Psoas muscle (tissue), 8 donors: ENCODE results near the gene KRT86. TPM values are rescaled to one million over a fixed set of nuclear protein-coding genes. Genes with fewer than 3 reads are reported as not detected.
"Not testable (repeated sequence)": the region's sequence is repeated elsewhere in the genome, so short reads cannot be mapped to it uniquely, and the experiment has no call there.

Experiments used
- ATAC-seq, 4 donors: fragments of 200-7000 bp; cut with Tn5 transposase; one replicate each; pipeline ENCODE4 v1.9.1; 2020; ENCODE audit warnings: moderate library complexity in 3 of 4, mild to moderate bottlenecking in 2 of 4
- DNase-seq, 2 donors: peaks; one replicate each; pipeline ENCODE4 v3.0.0-alpha.2; 2020
- H3K27ac ChIP-seq: fragments of 200-600 bp; one replicate; pipeline ENCODE4 v1.8.0; 2022
- H3K27me3 ChIP-seq, 3 donors: fragments of 200-600 bp in 1 of 3; one replicate each; pipeline versions ENCODE4 v1.6.1 to v1.8.0; 2013 to 2022; ENCODE audit warnings: low read length in 2 of 3, mild to moderate bottlenecking in 2 of 3, moderate library complexity in 1 of 3; ENCODE audit not compliant: insufficient read depth in 3 of 3
- H3K36me3 ChIP-seq, 2 donors: fragments of 200-600 bp in 1 of 2; one replicate each; pipeline versions ENCODE4 v1.6.1 to v1.8.0; 2013 to 2022; ENCODE audit warnings: low read depth in 1 of 2, mild to moderate bottlenecking in 1 of 2, moderate library complexity in 1 of 2; ENCODE audit not compliant: insufficient read depth in 1 of 2
- H3K4me1 ChIP-seq: fragments of 200-600 bp; one replicate; pipeline ENCODE4 v1.8.0; 2022
- H3K4me3 ChIP-seq: fragments of 200-600 bp; one replicate; pipeline ENCODE4 v1.8.0; 2022; ENCODE audit warnings: mild to moderate bottlenecking
- H3K9me3 ChIP-seq: fragments of 200-600 bp; one replicate; pipeline ENCODE4 v1.8.0; 2022
- WGBS, 3 donors: extraction: QIAGEN DNeasy Blood & Tissue Kit; methylation state at CpG; one replicate each; pipeline versions ENCODE4 v1.1.6 to v1.1.7; 2013; 5-methylcytosine and 5-hydroxymethylcytosine counted together
- intact Hi-C, 2 donors: fragments of 100-400 bp; cut with DNase I; formaldehyde crosslinking; loops; one replicate each; pipeline versions ENCODE4 v1.11.0 to v1.14.2; 2022
- polyA plus RNA-seq, 3 donors: library from polyadenylated mRNA; stranded (reverse); fragments of 200-250 nt; gene quantifications; one replicate each; pipeline ENCODE4 v1.2.3, GENCODE V29; 2013
- total RNA-seq, 4 donors: library from RNA; stranded (reverse); fragmentation: NEBNext Ultra II Directional in 2 of 4; extraction: Animal tissue kit (Norgen Biotek cat#: 25700) in 2 of 4; gene quantifications; one replicate each; pipeline versions ENCODE4 v1.2.1 to v1.2.4, GENCODE V29; 2021 to 2023
- TF ChIP-seq, protein P1 (sequence below): fragments of 200-600 bp; IDR thresholded peaks from one replicate; pipeline ENCODE4 v1.8.0; 2022; ENCODE audit warnings: antibody characterized with exemption
- donor health status: healthy with polysubstance abuse.
- donor health status: DM: no; HTN: no; CAD: no; lungs with moderate emphysema.
- donor health status: Bipolar disorder and iron deficiency.
- donor health status: healthy.
- donor health status: DM: yes; HTN: yes; CAD: no.
- donor health status: DM: no; HTN: no; CAD: no.
- donor health status: DM: no; HTN: no; CAD: no.
- donor health status: DM: yes; HTN: yes; CAD: no.

Gene KRT86
- total and polyA plus RNA-seq, 7 donors: 0.01 to 0.77 (median 0.05) TPM; not detected in 4

DNA sequence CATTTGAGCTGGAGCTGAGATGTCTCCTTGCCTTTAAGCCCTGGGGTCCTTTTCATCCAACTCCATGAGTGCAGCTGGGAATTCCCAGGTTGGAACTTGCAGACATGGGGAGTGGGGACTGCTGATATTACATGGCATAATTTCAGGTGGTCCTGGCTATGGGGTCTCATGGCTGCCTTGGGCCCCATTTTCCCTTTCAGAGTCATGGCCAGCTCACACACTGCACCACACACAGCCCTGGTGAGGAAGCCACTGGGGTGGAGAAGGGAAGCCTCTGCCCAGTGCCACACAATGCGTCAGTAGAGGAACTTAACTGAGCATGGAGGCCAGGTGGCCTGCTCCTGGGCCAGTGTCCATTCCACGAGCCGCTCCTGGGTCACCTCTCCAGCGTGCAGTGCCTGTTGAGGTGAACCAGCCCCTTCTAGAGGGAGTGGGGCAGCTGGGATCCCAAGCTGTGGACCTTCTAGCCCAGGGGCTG lies 17.3 kb upstream of the KRT86 start:
- peaks cover 0 to 50% (median 8%) of the 10 kb centered on the region in 3 donors for H3K27me3 ChIP-seq
- H3K4me1 ChIP-seq: no peaks in the 10 kb centered on the region
- ATAC-seq (no peak), DNase-seq (no peak)
- TF ChIP-seq, protein P1, sequence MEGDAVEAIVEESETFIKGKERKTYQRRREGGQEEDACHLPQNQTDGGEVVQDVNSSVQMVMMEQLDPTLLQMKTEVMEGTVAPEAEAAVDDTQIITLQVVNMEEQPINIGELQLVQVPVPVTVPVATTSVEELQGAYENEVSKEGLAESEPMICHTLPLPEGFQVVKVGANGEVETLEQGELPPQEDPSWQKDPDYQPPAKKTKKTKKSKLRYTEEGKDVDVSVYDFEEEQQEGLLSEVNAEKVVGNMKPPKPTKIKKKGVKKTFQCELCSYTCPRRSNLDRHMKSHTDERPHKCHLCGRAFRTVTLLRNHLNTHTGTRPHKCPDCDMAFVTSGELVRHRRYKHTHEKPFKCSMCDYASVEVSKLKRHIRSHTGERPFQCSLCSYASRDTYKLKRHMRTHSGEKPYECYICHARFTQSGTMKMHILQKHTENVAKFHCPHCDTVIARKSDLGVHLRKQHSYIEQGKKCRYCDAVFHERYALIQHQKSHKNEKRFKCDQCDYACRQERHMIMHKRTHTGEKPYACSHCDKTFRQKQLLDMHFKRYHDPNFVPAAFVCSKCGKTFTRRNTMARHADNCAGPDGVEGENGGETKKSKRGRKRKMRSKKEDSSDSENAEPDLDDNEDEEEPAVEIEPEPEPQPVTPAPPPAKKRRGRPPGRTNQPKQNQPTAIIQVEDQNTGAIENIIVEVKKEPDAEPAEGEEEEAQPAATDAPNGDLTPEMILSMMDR: no peak
- no peak overlapping the region for H3K27ac ChIP-seq
- WGBS, 3 donors: 88 to 98% (median 89%) methylated on average over 4 of the region's 4 CpGs
- no peaks in the 10 kb centered on the region for H3K9me3 ChIP-seq
- intact Hi-C loops: no loop called here
- H3K4me3 ChIP-seq: no peak overlapping the region
- H3K36me3 ChIP-seq: no peaks in the 10 kb centered on the region

- H3K27ac ChIP-seq, H3K36me3 ChIP-seq, intact Hi-C loops, H3K9me3 ChIP-seq, H3K4me3 ChIP-seq, ATAC-seq, H3K4me1 ChIP-seq, DNase-seq: not testable (repeated sequence)
- H3K27me3 ChIP-seq: peaks cover 0 to 50% (median 8%) of the 10 kb centered on the region in 3 donors
- WGBS, 3 donors: 73 to 91% (median 82%) methylated on average over 6 to 13 of the region's 13 CpGs
These were observed 16.5 kb upstream of the KRT86 start for GRCh38 chr12:52257922-52258321.

- DNase-seq (no peak), ATAC-seq (peak in 3 of 4 donors; percentile 40 to 46 (median 46))
- Histone ChIP-seq H3K9me3 (no peaks in the 10 kb centered on the region), H3K4me1 (no peaks in the 10 kb centered on the region), H3K36me3 (no peaks in the 10 kb centered on the region), H3K4me3 (no peak overlapping the region), H3K27ac (no peak overlapping the region), H3K27me3 (peaks cover 0 to 50% (median 8%) of the 10 kb centered on the region in 3 donors)
- TF ChIP-seq, protein P1: no peak
- 12 to 20% (median 15%) methylated on average over 27 to 72 of the region's 72 CpGs for WGBS, 3 donors
- intact Hi-C loops: no loop called here
These were observed 16.0 kb upstream of the KRT86 start for GRCh38 chr12:52258335-52258901.

DNA sequence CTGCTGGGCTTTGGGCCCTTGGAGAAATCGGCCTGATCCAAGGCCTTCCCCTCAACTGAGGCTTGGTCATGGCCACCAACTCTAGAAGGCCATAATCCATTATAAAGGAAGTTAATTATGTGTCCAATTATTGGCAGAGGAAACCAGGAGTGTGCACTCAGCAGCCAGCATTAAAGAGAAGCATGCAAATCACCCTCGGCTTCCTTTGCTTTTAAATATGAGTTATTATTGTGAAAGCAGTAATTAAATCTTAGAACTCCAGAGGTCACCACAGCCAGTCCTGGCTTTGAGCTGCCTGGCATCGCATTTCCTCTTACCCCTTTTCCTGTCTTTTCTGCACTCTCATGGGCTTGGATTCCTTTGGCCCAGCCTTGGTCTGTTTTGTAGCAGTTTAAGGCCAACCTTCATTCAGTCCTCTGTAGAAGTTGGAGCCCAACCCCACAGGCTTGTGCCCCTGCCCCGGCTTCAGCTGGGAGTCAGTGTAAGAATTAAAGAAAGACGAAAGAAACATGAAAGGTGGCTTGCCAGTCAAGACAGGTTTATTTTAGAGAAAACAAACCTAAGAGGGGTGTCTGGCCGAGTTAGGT lies 14.7 kb upstream of the KRT86 start:
- Histone ChIP-seq H3K27ac (no peak overlapping the region), H3K9me3 (no peaks in the 10 kb centered on the region), H3K4me3 (no peak overlapping the region), H3K4me1 (no peaks in the 10 kb centered on the region), H3K27me3 (peaks cover 0 to 50% (median 8%) of the 10 kb centered on the region in 3 donors), H3K36me3 (no peaks in the 10 kb centered on the region)
- intact Hi-C loops: no loop called here
- WGBS, 3 donors: 63 to 78% (median 77%) methylated on average over 6 of the region's 6 CpGs
- no peak for ATAC-seq
- DNase-seq: no peak
- TF ChIP-seq, protein P1: no peak

DNA sequence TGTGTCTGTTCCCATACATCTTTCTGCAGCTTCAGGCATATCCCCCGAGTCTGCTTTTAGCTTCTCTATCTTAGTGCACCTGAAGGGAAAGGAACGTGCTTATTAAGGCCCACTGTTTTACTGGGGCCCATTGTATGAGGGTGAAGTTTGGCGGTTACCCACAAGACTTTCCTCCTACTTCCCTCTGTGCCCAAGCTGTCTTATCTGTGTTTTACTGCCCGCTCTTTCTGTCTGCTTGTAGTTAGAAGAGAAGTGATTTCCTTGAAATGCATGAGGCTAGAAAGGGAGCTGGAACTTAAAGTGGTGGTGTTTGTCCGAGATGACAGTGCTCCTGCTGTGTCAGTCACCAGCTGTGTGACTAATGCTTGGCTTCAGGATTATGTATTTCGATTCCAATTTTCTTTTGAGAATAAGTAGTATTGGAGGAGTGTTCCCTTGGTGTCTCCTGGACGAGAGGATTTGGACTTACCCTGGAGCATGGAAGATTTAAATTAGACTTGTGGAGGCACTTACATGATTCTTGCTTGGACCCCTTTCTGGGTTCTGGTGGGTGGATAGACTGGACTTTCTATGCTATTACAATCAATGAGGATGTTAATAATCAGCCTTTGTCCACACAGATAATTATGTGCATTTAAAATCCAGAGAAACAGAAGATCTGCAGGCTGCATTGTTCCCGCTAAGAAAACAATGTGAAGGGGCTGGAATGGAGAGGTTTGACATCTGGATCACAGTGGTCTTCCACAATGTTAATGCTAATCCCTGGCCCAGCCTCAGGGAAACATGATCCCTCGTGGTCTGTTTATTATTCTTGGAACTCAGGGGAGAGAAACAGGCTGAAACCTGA lies 13.9 kb upstream of the KRT86 start:
- TF ChIP-seq, protein P1: no peak
- Histone ChIP-seq H3K27me3 (peaks cover 0 to 47% (median 8%) of the 10 kb centered on the region in 3 donors), H3K9me3 (no peaks in the 10 kb centered on the region), H3K27ac (no peak overlapping the region), H3K4me1 (no peaks in the 10 kb centered on the region), H3K36me3 (no peaks in the 10 kb centered on the region), H3K4me3 (no peak overlapping the region)
- 62 to 74% (median 67%) methylated on average over 9 of the region's 9 CpGs for WGBS, 3 donors
- ATAC-seq (no peak), DNase-seq (no peak)
- intact Hi-C loops: no loop called here
